Endothelial cell of umbilical vein (primary cell): ENCODE results near the gene LPP. TPM values are rescaled to one million over a fixed set of nuclear protein-coding genes. Genes with fewer than 3 reads are reported as not detected.

Experiments
- BruUV-seq: library from RNA; stranded (reverse); fragments of 400-500 nt; replicated peaks from 2 replicates; lab custom pipeline; 2021; lab: Mats Ljungman, UMichigan
- CTCF ChIA-PET: fragments of 300-600, 350-600 bp; sonication (Branson Sonifier 250); formaldehyde crosslinking; loops from one replicate; lab custom pipeline; 2021; ENCODE audit warnings: antibody characterized with exemption, inconsistent platforms; lab: Charles Lee
- POLR2A ChIA-PET: fragments of 300-600, 350-600 bp; sonication (Branson Sonifier 250); formaldehyde crosslinking; loops from one replicate; lab custom pipeline; 2021; ENCODE audit warnings: antibody characterized with exemption, inconsistent platforms; lab: Charles Lee
- DNase-seq: peaks from one replicate; pipeline ENCODE4 v3.0.0-alpha.2; 2011; ENCODE audit warnings: low read depth, low spot score
- FAIRE-seq: peaks from 2 replicates; lab custom pipeline; 2011; peaks lifted over from hg19 to GRCh38; lab: Jason Lieb, UNC
- H2AFZ ChIP-seq: 2 replicates; pipeline ENCODE4 v1.6.0; 2012; ENCODE audit warnings: low read depth, low read length, control low read depth, inconsistent platforms
- H3K27ac ChIP-seq: 2 replicates; pipeline ENCODE4 v1.5.1; 2011; ENCODE audit warnings: low read depth, mild to moderate bottlenecking, control low read depth, low read length, moderate library complexity; ENCODE audit not compliant: insufficient read depth
- H3K27me3 ChIP-seq, 2 experiments: 2 replicates each; pipeline versions ENCODE4 v1.6.0 to v1.6.1; 2011; ENCODE audit warnings: low read length in 2 of 2, mixed read lengths in 1 of 2; ENCODE audit not compliant: control insufficient read depth in 2 of 2, insufficient read depth in 2 of 2
- H3K36me3 ChIP-seq, 2 experiments: 2 replicates in 1 of 2; 3 replicates in 1 of 2; pipeline ENCODE4 v1.5.1; 2011; ENCODE audit warnings: low read length in 2 of 2, mild to moderate bottlenecking in 1 of 2, moderate library complexity in 1 of 2; ENCODE audit not compliant: control insufficient read depth in 2 of 2, insufficient read depth in 2 of 2; ENCODE audit errors: extremely low read depth in 1 of 2
- H3K4me1 ChIP-seq: 3 replicates; pipeline ENCODE4 v1.5.1; 2011; ENCODE audit warnings: mild to moderate bottlenecking, low read length; ENCODE audit not compliant: control insufficient read depth, insufficient read depth; ENCODE audit errors: extremely low read depth
- H3K4me2 ChIP-seq: 2 replicates; pipeline ENCODE4 v1.6.1; 2011; ENCODE audit warnings: low read length, control low read depth, mixed read lengths; ENCODE audit not compliant: insufficient read depth
- H3K4me3 ChIP-seq, 3 experiments: fragments of 200-600 bp in 1 of 3; sonication (generic), shearing (Covaris generic) in 1 of 3; replicated peaks in 1 of 3; 2 replicates each; pipeline ENCODE4 v1.5.1; 2011 to 2016; ENCODE audit warnings: control low read depth in 3 of 3, low read length in 3 of 3, mild to moderate bottlenecking in 2 of 3, inconsistent platforms in 1 of 3, low read depth in 1 of 3, moderate library complexity in 1 of 3; ENCODE audit not compliant: insufficient read depth in 1 of 3
- H3K79me2 ChIP-seq: 2 replicates; pipeline ENCODE4 v1.6.0; 2012; ENCODE audit warnings: low read length, inconsistent platforms; ENCODE audit not compliant: control insufficient read depth, insufficient read depth
- H3K9ac ChIP-seq: replicated peaks from 2 replicates; pipeline ENCODE3; 2011; ENCODE audit warnings: low read length, control low read depth; ENCODE audit not compliant: insufficient read depth; ENCODE audit errors: extremely low read depth
- H3K9me1 ChIP-seq: replicated peaks from 3 replicates; pipeline ENCODE4 v1.6.0; 2011; ENCODE audit warnings: mild to moderate bottlenecking, low read length; ENCODE audit not compliant: control insufficient read depth, insufficient read depth; ENCODE audit errors: extremely low read depth
- H3K9me3 ChIP-seq: replicated peaks from 2 replicates; pipeline ENCODE4 v1.5.1; 2012; ENCODE audit warnings: low read length, inconsistent platforms; ENCODE audit not compliant: control insufficient read depth, insufficient read depth
- H4K20me1 ChIP-seq: replicated peaks from 2 replicates; pipeline ENCODE3; 2011; ENCODE audit warnings: mild to moderate bottlenecking, low read length; ENCODE audit not compliant: control insufficient read depth, insufficient read depth; ENCODE audit errors: extremely low read depth
- CTCF ChIP-seq, 2 donors: IDR thresholded peaks; 1 replicate in 1 of 2; 2 replicates in 1 of 2; pipeline ENCODE4 v1.5.1; 2011; ENCODE audit warnings: low read length in 2 of 2, mild to moderate bottlenecking in 2 of 2, moderate library complexity in 2 of 2, control low read depth in 1 of 2, inconsistent platforms in 1 of 2, low read depth in 1 of 2; ENCODE audit not compliant: insufficient read depth in 1 of 2; ENCODE audit errors: extremely low read depth in 1 of 2
- EZH2 ChIP-seq: IDR thresholded peaks from 2 replicates; pipeline ENCODE4 v1.6.1; 2012; ENCODE audit warnings: borderline replicate concordance, low read depth, mild to moderate bottlenecking, moderate library complexity, low read length, inconsistent platforms; ENCODE audit not compliant: severe bottlenecking
- FOS ChIP-seq: IDR thresholded peaks from 2 replicates; pipeline ENCODE4 v1.6.1; 2011; ENCODE audit warnings: mild to moderate bottlenecking, low read length, moderate library complexity, borderline replicate concordance; ENCODE audit not compliant: insufficient read depth
- GATA2 ChIP-seq: IDR thresholded peaks from 2 replicates; pipeline ENCODE4 v1.7.0; 2011; ENCODE audit warnings: low read depth, mild to moderate bottlenecking, moderate library complexity, mixed read lengths, low read length; ENCODE audit not compliant: insufficient read length, insufficient read depth
- JUN ChIP-seq: IDR thresholded peaks from 2 replicates; pipeline ENCODE4 v1.6.1; 2011; ENCODE audit warnings: borderline replicate concordance, low read depth; ENCODE audit not compliant: insufficient read length, insufficient read depth
- MAX ChIP-seq: IDR thresholded peaks from 2 replicates; pipeline ENCODE4 v1.6.1; 2011; ENCODE audit not compliant: insufficient read depth, insufficient read length
- MYC ChIP-seq: IDR thresholded peaks from one replicate; pipeline ENCODE4 v1.6.1; 2011; ENCODE audit warnings: mild to moderate bottlenecking, low read depth, low read length
- POLR2A ChIP-seq: IDR thresholded peaks from 2 replicates; pipeline ENCODE4 v1.6.1; 2012; ENCODE audit warnings: low read depth, mild to moderate bottlenecking, control low read depth, low read length
- POLR2AphosphoS5 ChIP-seq: IDR thresholded peaks from 2 replicates; pipeline ENCODE4 v1.6.1; 2012; ENCODE audit warnings: low read depth, mild to moderate bottlenecking, control low read depth, low read length, moderate library complexity; ENCODE audit not compliant: insufficient read depth
- dilution Hi-C: fragments of 300-500 bp; cut with MboI; formaldehyde crosslinking; loops from one replicate; pipeline ENCODE4 v1.15.0; 2019; ENCODE audit warnings: low sequenced_read_pairs; ENCODE audit not compliant: extremely low pct_ligation_motif_present
- intact Hi-C: fragments of 100-400 bp; cut with micrococcal nuclease; formaldehyde crosslinking; loops from one replicate; pipeline ENCODE4 v1.10.0; 2022
- polyA plus RNA-seq, 4 experiments: library from polyadenylated mRNA; depleted of rRNA in 3 of 4; stranded (reverse) in 3 of 4; unstranded in 1 of 4; fragments of >200 nt; gene quantifications; 2 replicates each; pipeline versions ENCODE4 v1.2.1 to v1.2.3, GENCODE V29; 2011 to 2012; ENCODE audit warnings: missing spikeins in 1 of 4
- total RNA-seq: library from RNA; stranded (reverse); gene quantifications from 2 replicates; pipeline ENCODE4 v1.2.3, GENCODE V29; 2021

The LPP gene
- total and polyA plus RNA-seq, 2 donors (not counting 3 experiments of a cell fraction or from before 2014, with no cell fraction given) = 16.9 to 153 TPM

- Histone ChIP-seq H3K4me2 (no peak overlapping the region), H3K36me3 (no peaks in the 10 kb centered on the region), H3K79me2 (no peaks in the 10 kb centered on the region), H3K4me3 (no peak overlapping the region), H4K20me1 (no peaks in the 10 kb centered on the region), H3K4me1 (no peaks in the 10 kb centered on the region), H3K27me3 (no peaks in the 10 kb centered on the region), H3K9me3 (no peaks in the 10 kb centered on the region), H3K27ac (no peak overlapping the region), H2AFZ (no peak overlapping the region), H3K9me1 (no peaks in the 10 kb centered on the region), H3K9ac (no peak overlapping the region)
- BruUV-seq = no TSS peak
- dilution Hi-C loops = no loop called here
- TF ChIP-seq FOS = peak; percentile 37
- no peak for TF ChIP-seq POLR2AphosphoS5
- TF ChIP-seq POLR2A = no peak
- no peak for TF ChIP-seq CTCF (IDR thresholded peaks at IDR 0.05; ENCODE audit: extremely low read depth in 1 of 2, insufficient read depth in 1 of 2, low read depth in 1 of 2, low read length in 2 of 2)
- ChIA-PET POLR2A (no interaction called here), CTCF (interaction anchor here (1.5 kb wide), 1 partner anchor 980 kb away, joined by 4 read pairs; no protein-coding TSS in a partner anchor)
- intact Hi-C loops = no loop called here
- FAIRE-seq (no peak), DNase-seq (peak; percentile 24)
These were observed 566.7 kb downstream of the LPP start for GRCh38 chr3:188720636-188721035.

DNA sequence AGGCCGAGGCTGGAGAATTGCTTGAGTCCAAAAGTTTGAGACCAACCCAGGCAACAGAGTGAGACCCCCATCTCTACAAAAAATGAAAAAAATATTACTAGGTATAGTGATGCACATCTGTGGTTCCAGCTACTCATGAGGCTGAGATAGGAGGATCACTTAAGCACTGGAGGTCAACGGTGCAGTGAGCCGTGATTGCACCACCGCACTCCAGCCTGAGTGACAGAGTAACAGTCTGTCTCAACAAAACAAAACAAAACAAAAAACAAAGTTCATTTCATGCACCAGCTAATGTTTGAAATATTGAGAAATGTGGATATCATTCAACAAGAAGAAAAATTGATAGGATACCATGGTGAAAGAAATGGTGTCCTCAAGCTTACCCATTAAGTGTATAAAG lies 567.4 kb downstream of the LPP start:
- no peaks in the 10 kb centered on the region for H3K79me2 ChIP-seq
- H3K36me3 ChIP-seq = no peaks in the 10 kb centered on the region

More for the DNA sequence above, 567.4 kb downstream of the LPP start:
- no peak for FAIRE-seq
- no TSS peak for BruUV-seq
- no peaks in the 10 kb centered on the region for H3K9me3 ChIP-seq
- H3K4me1 ChIP-seq = no peaks in the 10 kb centered on the region
- no peak overlapping the region for H3K27ac ChIP-seq
- no peaks in the 10 kb centered on the region for H3K27me3 ChIP-seq
- H2AFZ ChIP-seq = no peak overlapping the region
- no peaks in the 10 kb centered on the region for H4K20me1 ChIP-seq
- POLR2A ChIA-PET = no interaction called here
- TF ChIP-seq MAX (no peak), MYC (no peak), JUN (no peak), POLR2A (no peak), CTCF (IDR thresholded peaks at IDR 0.05; ENCODE audit: extremely low read depth in 1 of 2, insufficient read depth in 1 of 2, low read depth in 1 of 2, low read length in 2 of 2) (no peak), FOS (no peak), POLR2AphosphoS5 (no peak), GATA2 (no peak), EZH2 (no peak)
- H3K4me3 ChIP-seq = no peak overlapping the region
- DNase-seq = no peak
- H3K9me1 ChIP-seq = no peaks in the 10 kb centered on the region
- intact Hi-C loops (no loop called here), dilution Hi-C loops (no loop called here)
- no peak overlapping the region for H3K9ac ChIP-seq
- H3K4me2 ChIP-seq = no peak overlapping the region
- CTCF ChIA-PET = interaction anchor here (1.5 kb wide), 1 partner anchor 981 kb away, joined by 4 read pairs; no protein-coding TSS in a partner anchor
